ENCODE results near the gene KRTAP5-1.
"Not testable (repeated sequence)": the region's sequence is repeated elsewhere in the genome, so short reads cannot be mapped to it uniquely, and the experiment has no call there.

Gene KRTAP5-1

GRCh38 chr11:1589996-1590395 is 4.9 kb upstream of the KRTAP5-1 start:
- Histone ChIP-seq H3K4me2 (no peak overlapping the region), H3K36me3 (ENCODE audit: insufficient read depth) (no peaks in the 10 kb centered on the region), H3K4me1 (ENCODE audit: low read depth, poor library complexity, severe bottlenecking) (no peaks in the 10 kb centered on the region), H2AFZ (ENCODE audit: low read depth) (no peak overlapping the region), H3K27ac (no peak overlapping the region), H4K20me1 (ENCODE audit: insufficient read depth) (no peaks in the 10 kb centered on the region), H3K27me3 (ENCODE audit: insufficient read depth, low read depth) (peaks cover 80% of the 10 kb centered on the region), H3K4me3 (IDR thresholded peaks at IDR 0.05; ENCODE audit: insufficient read depth, low read depth, low read length) (no peak overlapping the region), H3K79me2 (ENCODE audit: insufficient read depth, low read depth) (no peaks in the 10 kb centered on the region), H3K9ac (no peak overlapping the region)
- TF ChIP-seq CTCF (conservative IDR thresholded peaks at IDR 0.05; ENCODE audit: low read depth, low read length): no peak

- H3K4me3 ChIP-seq (IDR thresholded peaks at IDR 0.05; ENCODE audit: insufficient read depth, low read depth, low read length); H3K27ac ChIP-seq; H3K79me2 ChIP-seq (ENCODE audit: insufficient read depth, low read depth); H4K20me1 ChIP-seq (ENCODE audit: insufficient read depth); H3K36me3 ChIP-seq (ENCODE audit: insufficient read depth); H2AFZ ChIP-seq (ENCODE audit: low read depth); H3K4me1 ChIP-seq (ENCODE audit: low read depth, poor library complexity, severe bottlenecking); H3K9ac ChIP-seq; H3K4me2 ChIP-seq: not testable (repeated sequence)
- H3K27me3 ChIP-seq (ENCODE audit: insufficient read depth, low read depth): peaks cover 74% of the 10 kb centered on the region
Measured at GRCh38 chr11:1589191-1589963, 4.3 kb upstream of the KRTAP5-1 start.

- Histone ChIP-seq H3K4me3 (IDR thresholded peaks at IDR 0.05; ENCODE audit: insufficient read depth, low read depth, low read length) (no peak overlapping the region), H3K27me3 (ENCODE audit: insufficient read depth, low read depth) (peaks cover 74% of the 10 kb centered on the region), H3K4me2 (no peak overlapping the region), H4K20me1 (ENCODE audit: insufficient read depth) (no peaks in the 10 kb centered on the region), H3K79me2 (ENCODE audit: insufficient read depth, low read depth) (no peaks in the 10 kb centered on the region), H3K36me3 (ENCODE audit: insufficient read depth) (no peaks in the 10 kb centered on the region), H2AFZ (ENCODE audit: low read depth) (no peak overlapping the region), H3K27ac (no peak overlapping the region), H3K9ac (no peak overlapping the region), H3K4me1 (ENCODE audit: low read depth, poor library complexity, severe bottlenecking) (no peaks in the 10 kb centered on the region)
- TF ChIP-seq CTCF (conservative IDR thresholded peaks at IDR 0.05; ENCODE audit: low read depth, low read length): no peak
Measured at GRCh38 chr11:1586699-1587098, 1.6 kb upstream of the KRTAP5-1 start.

GRCh38 chr11:1582909-1583308 is 2.2 kb downstream of the KRTAP5-1 start:
- not testable (repeated sequence) for H3K4me2 ChIP-seq; H3K4me3 ChIP-seq (IDR thresholded peaks at IDR 0.05; ENCODE audit: insufficient read depth, low read depth, low read length); H3K36me3 ChIP-seq (ENCODE audit: insufficient read depth); H3K27ac ChIP-seq; H3K4me1 ChIP-seq (ENCODE audit: low read depth, poor library complexity, severe bottlenecking); H3K9ac ChIP-seq; H4K20me1 ChIP-seq (ENCODE audit: insufficient read depth); H2AFZ ChIP-seq (ENCODE audit: low read depth); H3K79me2 ChIP-seq (ENCODE audit: insufficient read depth, low read depth)
- H3K27me3 ChIP-seq (ENCODE audit: insufficient read depth, low read depth): peaks cover 72% of the 10 kb centered on the region

GRCh38 chr11:1581976-1582375 is 3.1 kb downstream of the KRTAP5-1 start:
- Histone ChIP-seq H2AFZ (ENCODE audit: low read depth) (no peak overlapping the region), H3K79me2 (ENCODE audit: insufficient read depth, low read depth) (no peaks in the 10 kb centered on the region), H3K4me1 (ENCODE audit: low read depth, poor library complexity, severe bottlenecking) (no peaks in the 10 kb centered on the region), H3K36me3 (ENCODE audit: insufficient read depth) (no peaks in the 10 kb centered on the region), H3K27ac (no peak overlapping the region), H3K4me3 (IDR thresholded peaks at IDR 0.05; ENCODE audit: insufficient read depth, low read depth, low read length) (no peak overlapping the region), H3K9ac (no peak overlapping the region), H3K4me2 (no peak overlapping the region), H3K27me3 (ENCODE audit: insufficient read depth, low read depth) (peaks cover 71% of the 10 kb centered on the region), H4K20me1 (ENCODE audit: insufficient read depth) (no peaks in the 10 kb centered on the region)
- no peak for TF ChIP-seq CTCF (conservative IDR thresholded peaks at IDR 0.05; ENCODE audit: low read depth, low read length)
